Liver (tissue), 3 donors: Measurements from ENCODE around the gene HARBI1.

Source experiments
- EGR1 ChIP-seq, 2 donors: IDR thresholded peaks; 2 replicates each; pipeline ENCODE4 v1.6.1; 2016 to 2018; ENCODE audit warnings: antibody characterized with exemption in 2 of 2, low read depth in 2 of 2
- GABPA ChIP-seq, 2 donors: IDR thresholded peaks in 1 of 2; conservative IDR thresholded peaks in 1 of 2; 2 replicates each; pipeline ENCODE4 v1.6.1; 2016; ENCODE audit warnings: antibody characterized with exemption in 2 of 2, mild to moderate bottlenecking in 1 of 2, moderate library complexity in 1 of 2
- HNF4A ChIP-seq, 2 donors: conservative IDR thresholded peaks; 2 replicates each; pipeline ENCODE4 v1.6.1; 2016; ENCODE audit warnings: antibody characterized with exemption in 2 of 2, mild to moderate bottlenecking in 2 of 2
- HNF4G ChIP-seq: IDR thresholded peaks from 2 replicates; pipeline ENCODE4 v1.6.1; 2016; ENCODE audit warnings: antibody characterized with exemption
- JUND ChIP-seq, 2 donors: IDR thresholded peaks; 2 replicates each; pipeline ENCODE4 v1.6.1; 2016; ENCODE audit warnings: antibody characterized with exemption in 2 of 2
- RAD21 ChIP-seq, 2 donors: IDR thresholded peaks; 2 replicates each; pipeline ENCODE4 v1.6.1; 2016; ENCODE audit warnings: antibody characterized with exemption in 2 of 2, mild to moderate bottlenecking in 2 of 2
- SP1 ChIP-seq: IDR thresholded peaks from 2 replicates; pipeline ENCODE4 v1.6.1; 2018; ENCODE audit warnings: antibody characterized with exemption, mild to moderate bottlenecking
- TAF1 ChIP-seq: conservative IDR thresholded peaks from 2 replicates; pipeline ENCODE4 v1.6.1; 2016; ENCODE audit warnings: antibody characterized with exemption, mild to moderate bottlenecking
- YY1 ChIP-seq: IDR thresholded peaks from 2 replicates; pipeline ENCODE4 v1.6.1; 2016; ENCODE audit warnings: antibody characterized with exemption, mild to moderate bottlenecking
- TF ChIP-seq, protein P1 (sequence below): fragments of 150-350 bp; IDR thresholded peaks from 2 replicates; pipeline ENCODE4 v1.5.1; 2017; ENCODE audit warnings: improper control_type of control experiment, low read depth, low read length; ENCODE audit not compliant: missing input control
- TF ChIP-seq, protein P2 (sequence below): IDR thresholded peaks from 2 replicates; pipeline ENCODE4 v1.6.1; 2016; ENCODE audit warnings: antibody characterized with exemption
- TF ChIP-seq, protein P3 (sequence below): IDR thresholded peaks from 2 replicates; pipeline ENCODE4 v1.6.1; 2016; ENCODE audit warnings: antibody characterized with exemption
- donor health status: healthy.
- donor health status: healthy.

DNA sequence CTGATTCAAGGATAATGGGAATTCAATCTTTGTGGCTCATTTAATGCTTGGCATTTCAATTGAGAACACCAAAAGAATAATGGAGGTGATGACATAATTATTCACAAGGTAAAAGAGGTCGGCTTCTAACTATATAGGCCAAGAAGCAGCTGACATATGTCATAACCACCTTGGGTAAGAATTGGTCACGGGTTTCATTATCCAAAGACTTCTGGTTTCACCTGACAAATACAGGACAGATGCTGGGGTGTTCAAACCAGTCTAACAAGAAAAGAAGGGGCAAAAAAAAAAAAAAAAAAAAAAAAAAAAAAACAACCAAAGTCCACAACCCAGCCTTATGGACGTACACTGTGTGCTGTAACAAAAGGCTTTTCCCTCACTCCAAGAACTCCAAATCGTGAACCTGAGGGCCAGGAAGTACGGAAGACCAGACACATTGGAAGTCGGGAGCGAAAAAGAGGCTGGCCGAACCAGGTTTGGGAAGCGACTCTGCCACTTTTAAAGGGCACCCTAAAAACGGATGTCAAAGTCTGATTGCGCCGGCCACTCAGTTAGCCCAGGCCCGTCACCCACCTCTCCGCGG is 385 bp downstream of the HARBI1 start:
- TF ChIP-seq, protein P1, sequence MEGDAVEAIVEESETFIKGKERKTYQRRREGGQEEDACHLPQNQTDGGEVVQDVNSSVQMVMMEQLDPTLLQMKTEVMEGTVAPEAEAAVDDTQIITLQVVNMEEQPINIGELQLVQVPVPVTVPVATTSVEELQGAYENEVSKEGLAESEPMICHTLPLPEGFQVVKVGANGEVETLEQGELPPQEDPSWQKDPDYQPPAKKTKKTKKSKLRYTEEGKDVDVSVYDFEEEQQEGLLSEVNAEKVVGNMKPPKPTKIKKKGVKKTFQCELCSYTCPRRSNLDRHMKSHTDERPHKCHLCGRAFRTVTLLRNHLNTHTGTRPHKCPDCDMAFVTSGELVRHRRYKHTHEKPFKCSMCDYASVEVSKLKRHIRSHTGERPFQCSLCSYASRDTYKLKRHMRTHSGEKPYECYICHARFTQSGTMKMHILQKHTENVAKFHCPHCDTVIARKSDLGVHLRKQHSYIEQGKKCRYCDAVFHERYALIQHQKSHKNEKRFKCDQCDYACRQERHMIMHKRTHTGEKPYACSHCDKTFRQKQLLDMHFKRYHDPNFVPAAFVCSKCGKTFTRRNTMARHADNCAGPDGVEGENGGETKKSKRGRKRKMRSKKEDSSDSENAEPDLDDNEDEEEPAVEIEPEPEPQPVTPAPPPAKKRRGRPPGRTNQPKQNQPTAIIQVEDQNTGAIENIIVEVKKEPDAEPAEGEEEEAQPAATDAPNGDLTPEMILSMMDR, result no peak
- TF ChIP-seq GABPA (IDR thresholded peaks at IDR 0.05 in 1 of 2, conservative IDR thresholded peaks at IDR 0.05 in 1 of 2) (no peak), SP1 (no peak), TAF1 (no peak), YY1 (no peak), EGR1 (IDR thresholded peaks at IDR 0.05; ENCODE audit: low read depth in 2 of 2) (no peak), RAD21 (IDR thresholded peaks at IDR 0.05) (no peak), HNF4G (peak; percentile 15), HNF4A (conservative IDR thresholded peaks at IDR 0.05) (peak in 1 of 2 donors; percentile 22), JUND (IDR thresholded peaks at IDR 0.05) (no peak)
- TF ChIP-seq, protein P2, sequence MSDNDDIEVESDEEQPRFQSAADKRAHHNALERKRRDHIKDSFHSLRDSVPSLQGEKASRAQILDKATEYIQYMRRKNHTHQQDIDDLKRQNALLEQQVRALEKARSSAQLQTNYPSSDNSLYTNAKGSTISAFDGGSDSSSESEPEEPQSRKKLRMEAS, result no peak
- TF ChIP-seq, protein P3, sequence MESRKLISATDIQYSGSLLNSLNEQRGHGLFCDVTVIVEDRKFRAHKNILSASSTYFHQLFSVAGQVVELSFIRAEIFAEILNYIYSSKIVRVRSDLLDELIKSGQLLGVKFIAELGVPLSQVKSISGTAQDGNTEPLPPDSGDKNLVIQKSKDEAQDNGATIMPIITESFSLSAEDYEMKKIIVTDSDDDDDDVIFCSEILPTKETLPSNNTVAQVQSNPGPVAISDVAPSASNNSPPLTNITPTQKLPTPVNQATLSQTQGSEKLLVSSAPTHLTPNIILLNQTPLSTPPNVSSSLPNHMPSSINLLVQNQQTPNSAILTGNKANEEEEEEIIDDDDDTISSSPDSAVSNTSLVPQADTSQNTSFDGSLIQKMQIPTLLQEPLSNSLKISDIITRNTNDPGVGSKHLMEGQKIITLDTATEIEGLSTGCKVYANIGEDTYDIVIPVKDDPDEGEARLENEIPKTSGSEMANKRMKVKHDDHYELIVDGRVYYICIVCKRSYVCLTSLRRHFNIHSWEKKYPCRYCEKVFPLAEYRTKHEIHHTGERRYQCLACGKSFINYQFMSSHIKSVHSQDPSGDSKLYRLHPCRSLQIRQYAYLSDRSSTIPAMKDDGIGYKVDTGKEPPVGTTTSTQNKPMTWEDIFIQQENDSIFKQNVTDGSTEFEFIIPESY, result no peak
